Kidney glomerular epithelial cell (primary cell): ENCODE data around the gene CDC25A.
"Not testable (repeated sequence)": the region's sequence is repeated elsewhere in the genome, so short reads cannot be mapped to it uniquely, and the experiment has no call there.

ENCODE experiments used
- DNase-seq: peaks from one replicate; lab custom pipeline; 2025; lab: John Stamatoyannopoulos, UW

The CDC25A gene

DNA sequence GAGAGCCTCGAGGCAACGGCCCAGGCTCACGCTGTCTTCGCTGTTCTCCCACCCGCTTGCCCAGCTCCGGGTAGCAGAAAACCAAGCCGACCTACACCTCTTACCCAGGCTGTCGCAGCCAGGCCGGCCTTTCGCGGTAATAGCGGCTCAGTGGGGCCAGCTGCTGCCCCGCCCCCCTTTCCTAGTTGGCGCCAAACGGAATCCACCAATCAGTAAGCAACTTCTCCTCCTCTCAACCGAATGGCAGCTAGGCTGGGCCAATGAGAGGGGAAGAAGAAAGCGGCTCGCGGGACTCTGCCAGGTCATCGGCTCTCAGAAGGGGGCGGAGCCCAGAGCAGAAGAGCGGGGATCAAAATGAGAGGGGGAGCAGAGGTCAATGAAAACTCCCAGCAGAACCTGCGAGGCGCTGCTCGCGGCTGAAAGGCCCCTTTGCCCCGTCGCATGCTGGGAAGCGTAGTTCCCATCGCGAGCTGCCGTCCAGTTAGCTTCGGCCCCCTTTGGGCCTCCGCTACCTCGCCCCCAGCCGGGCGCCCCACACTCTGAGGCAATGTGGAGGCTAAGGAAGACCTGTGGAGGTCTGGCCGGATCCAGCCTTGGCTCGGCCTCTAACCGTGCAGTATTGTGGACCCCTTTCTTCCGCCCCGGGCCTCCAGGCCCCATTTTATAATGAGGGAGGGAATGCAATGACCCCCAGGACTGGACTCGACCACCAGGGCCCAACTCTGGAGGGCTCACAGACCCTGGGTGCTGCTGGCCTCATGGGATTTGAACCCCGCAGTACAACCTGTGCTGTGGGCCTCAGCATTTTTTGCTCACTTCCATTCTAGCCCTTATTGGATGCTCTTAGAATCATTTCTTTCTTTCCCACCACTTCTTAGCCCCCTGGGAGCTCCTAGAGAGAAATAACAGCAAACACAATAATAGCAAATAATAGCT lies at the start of gene CDC25A:
Gene CDC25A, minus strand, starts transcription at position 152 of the 936 bp plus-strand sequence. CDS start 470 bp downstream, outside the sequence.
- peak; percentile 97 for DNase-seq

GRCh38 chr3:48236531-48236930 lies 48.3 kb upstream of the CDC25A start:
- no peak for DNase-seq

GRCh38 chr3:48233542-48233941 lies 45.3 kb upstream of the CDC25A start:
- DNase-seq, result no peak

- DNase-seq, result peak; percentile 55
Observed at GRCh38 chr3:48232734-48233133, 44.5 kb upstream of the CDC25A start.

GRCh38 chr3:48232232-48232631 lies 44.0 kb upstream of the CDC25A start:
- no peak for DNase-seq

DNA sequence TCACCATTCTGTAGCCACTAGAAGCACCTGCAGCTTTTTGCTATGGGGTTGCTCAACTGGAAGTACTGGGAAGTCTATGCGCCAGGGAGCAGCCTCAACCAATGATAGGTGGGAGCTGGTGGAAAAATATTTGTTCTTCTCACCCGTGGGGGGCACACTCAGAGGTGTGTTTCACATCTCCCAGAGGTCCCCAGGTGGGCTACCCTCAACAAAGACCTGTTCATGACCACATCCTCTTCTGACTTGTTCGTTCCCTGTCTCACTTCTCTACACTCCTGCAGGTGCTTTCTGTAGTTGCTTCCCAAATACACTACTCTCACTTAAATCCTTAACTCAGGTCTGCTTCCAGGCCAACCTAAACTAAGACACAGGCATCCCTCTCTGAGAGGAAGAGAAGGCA lies 38.7 kb upstream of the CDC25A start:
- DNase-seq, result no peak

GRCh38 chr3:48225587-48225986 lies 37.4 kb upstream of the CDC25A start:
- no peak for DNase-seq

DNA sequence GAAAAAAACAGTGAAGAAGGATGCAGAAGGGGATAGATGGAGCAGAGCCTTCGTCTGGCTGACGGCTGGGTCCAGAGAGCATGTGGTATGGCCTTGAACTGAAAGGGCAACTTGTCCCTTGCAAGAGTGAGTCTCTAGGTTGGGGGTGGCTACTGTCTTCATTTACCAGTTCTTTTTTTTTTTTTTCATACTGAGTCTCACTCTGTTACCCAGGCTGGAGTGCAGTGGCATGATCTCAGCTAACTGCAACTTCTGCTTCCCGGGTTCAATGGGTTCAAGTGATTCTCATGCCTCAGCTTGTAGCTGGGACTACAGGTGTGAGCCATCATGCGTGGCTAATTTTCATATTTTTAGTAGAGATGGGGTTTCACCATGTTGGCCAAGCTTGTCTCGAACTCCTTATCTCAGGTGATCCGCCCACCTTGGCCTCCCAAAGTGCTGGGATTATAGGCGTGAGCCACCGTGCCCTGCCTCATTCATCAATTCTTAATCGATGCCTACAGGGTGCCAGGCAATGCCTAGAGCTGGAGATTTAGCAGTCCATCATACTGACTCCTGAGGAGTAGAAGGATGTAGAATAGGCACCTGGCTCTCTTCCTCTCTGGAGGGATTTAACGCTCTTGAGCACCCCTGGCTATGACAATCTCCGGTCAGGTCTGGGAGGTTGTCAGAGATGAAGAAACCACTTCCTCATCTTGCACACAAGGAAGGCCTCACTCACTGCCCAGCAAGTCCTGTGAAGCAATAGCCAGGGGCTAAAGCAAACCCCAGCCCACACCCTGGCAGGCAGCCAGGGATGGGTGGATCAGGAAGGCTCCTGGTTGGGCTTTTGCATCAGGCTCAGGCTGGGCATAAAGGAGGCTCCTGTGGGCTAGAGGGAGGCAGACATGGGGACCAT lies 34.6 kb upstream of the CDC25A start, which contains the start of gene CAMP:
Gene CAMP, plus strand, starts transcription at position 880 of the 898 bp plus-strand sequence. Its CDS starts 17 bp downstream, at position 897.
- no peak for DNase-seq

GRCh38 chr3:48220746-48221145 lies 32.5 kb upstream of the CDC25A start:
- no peak for DNase-seq

- DNase-seq, result no peak
Observed at GRCh38 chr3:48219543-48219942, 31.3 kb upstream of the CDC25A start.

DNA sequence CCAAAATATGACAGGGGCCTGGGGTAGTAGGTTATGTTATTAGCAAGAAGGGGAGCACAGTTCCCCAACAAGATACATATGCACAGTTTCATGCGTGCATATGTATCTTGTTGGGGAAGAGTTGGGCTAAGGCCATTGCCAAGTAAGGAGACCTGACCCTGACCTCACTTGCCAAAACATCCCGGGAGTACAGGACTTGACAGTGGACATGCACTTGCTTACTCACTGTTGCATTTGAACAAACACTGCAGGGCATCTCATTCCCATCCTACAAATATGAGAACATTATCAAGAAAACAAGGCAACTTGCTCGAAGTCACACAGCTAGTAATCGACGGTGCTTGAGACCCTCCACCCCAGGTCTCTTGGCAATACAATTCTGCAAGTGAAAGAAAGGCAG lies 30.3 kb upstream of the CDC25A start:
- no peak for DNase-seq

GRCh38 chr3:48217449-48217848 lies 29.2 kb upstream of the CDC25A start:
- no peak for DNase-seq

GRCh38 chr3:48215876-48216275 lies 27.7 kb upstream of the CDC25A start:
- DNase-seq, result no peak

GRCh38 chr3:48215466-48215865 lies 27.2 kb upstream of the CDC25A start:
- DNase-seq, result no peak

- DNase-seq, result no peak
Observed at GRCh38 chr3:48215019-48215418, 26.8 kb upstream of the CDC25A start.

DNA sequence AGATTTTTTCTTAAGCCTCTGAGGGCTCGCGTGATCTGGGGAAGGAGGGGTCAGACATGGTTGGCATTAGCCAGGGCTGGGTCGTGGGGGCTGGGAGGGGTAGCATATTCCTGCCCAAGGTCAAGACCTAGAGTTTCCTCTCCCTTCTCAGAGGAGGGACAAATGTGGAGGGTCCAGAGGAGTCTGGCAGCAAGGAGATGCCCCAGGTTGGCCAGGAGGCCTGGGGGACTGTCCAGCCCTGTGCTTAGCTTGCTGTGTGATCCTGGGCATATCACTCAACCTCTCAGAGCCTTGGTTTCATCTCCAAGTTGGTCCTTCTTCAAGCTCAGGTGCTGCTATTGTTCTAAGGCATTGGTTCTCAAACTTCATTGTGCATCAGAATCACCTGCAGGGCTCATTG lies 26.0 kb upstream of the CDC25A start:
- DNase-seq, result no peak

- DNase-seq, result not testable (repeated sequence)
Observed at GRCh38 chr3:48211776-48212175, 23.6 kb upstream of the CDC25A start.

DNA sequence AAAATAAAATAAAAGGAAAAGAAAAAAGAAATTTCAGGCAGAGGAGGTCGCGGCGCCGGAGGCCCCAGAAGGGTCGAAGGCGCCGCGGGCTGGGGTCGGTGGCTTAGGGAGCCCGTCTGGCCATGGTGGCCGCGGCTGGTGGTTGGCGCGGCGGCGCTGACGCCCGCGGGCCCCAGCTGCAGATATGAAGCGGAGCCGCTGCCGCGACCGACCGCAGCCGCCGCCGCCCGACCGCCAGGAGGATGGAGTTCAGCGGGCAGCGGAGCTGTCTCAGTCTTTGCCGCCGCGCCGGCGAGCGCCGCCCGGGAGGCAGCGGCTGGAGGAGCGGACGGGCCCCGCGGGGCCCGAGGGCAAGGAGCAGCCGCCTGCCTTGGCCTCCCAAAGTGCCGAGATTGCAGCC lies 22.3 kb upstream of the CDC25A start:
- not testable (repeated sequence) for DNase-seq

DNA sequence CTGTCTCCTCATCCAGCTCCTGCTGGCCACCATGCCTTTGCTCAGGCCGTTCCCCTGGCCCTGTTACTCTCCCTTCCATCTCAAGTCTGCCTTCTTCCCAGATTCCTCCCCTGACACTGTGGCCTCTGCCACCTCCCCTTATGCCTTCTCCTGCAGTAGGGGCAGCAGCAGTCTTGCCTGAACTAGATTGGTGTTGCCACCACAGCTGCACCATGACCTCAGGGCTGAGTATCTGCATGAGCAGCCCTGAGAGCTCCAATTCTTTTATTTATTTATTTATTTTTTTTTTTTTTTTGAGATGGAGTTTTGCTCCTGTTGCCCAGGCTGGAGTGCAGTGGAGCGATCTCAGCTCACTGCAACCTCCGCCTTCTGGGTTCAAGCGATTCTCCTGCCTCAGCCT lies 21.2 kb upstream of the CDC25A start:
- DNase-seq, result no peak

DNA sequence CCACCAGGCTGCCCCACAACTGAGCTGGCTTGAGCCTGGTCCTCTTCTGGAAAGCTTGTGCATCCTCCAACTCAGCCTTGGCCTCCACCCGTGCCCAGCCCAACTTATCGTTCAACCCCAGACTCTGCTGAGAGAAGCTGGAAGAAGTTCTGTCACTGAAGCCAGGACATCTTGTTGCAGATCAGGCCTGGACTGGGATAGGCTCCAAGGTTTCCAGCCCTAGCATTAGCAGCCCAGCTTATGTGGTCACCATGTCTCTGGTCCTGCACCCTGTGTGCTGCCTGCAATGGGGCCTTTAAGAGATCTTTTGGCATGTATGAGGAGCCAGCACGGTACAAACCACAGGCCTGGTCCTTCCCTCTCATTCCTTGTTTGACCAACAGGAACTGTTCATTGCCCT lies 19.9 kb upstream of the CDC25A start:
- DNase-seq, result no peak

DNA sequence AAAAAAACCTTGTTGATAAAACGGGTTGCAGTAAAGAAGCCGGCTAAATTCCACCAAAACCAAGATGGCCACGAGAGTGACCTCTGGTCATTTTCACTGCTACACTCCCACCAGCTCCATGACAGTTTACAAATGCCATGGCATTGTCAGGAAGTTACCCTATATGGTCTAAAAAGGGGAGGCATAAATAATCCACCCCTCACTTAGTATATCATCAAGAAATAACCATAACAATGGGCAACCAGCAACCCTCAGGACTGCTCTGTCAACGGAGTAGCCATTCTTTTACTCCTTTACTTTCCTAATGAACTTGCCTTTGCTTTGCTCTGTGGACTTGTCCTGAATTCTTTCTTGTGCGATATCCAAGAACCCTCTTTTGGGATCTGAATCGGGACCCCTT lies 14.4 kb upstream of the CDC25A start:
- DNase-seq, result no peak

- no peak for DNase-seq
Observed at GRCh38 chr3:48199117-48199516, 10.9 kb upstream of the CDC25A start.

DNA sequence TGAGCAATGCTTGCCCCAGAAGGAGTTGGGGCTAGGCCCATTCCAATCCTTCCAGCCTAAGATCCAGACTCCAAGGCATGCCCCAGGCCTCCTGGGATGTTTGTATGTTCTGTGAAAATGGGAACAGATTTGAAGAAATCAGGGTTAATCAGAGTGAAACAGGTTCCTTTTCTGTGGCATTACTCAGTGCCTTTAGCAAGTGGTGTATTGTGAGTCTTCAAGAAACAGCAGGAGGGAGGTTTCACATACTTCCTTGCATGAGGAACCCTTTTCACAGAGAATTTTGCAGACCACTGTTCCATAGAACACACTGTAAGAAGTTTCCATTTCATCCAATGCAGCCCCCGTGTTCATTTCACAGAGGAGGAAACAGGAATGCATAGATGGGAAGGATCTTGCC lies 8.4 kb upstream of the CDC25A start:
- no peak for DNase-seq
